Measurements from ENCODE around the gene HYDIN. TPM values are rescaled to one million over a fixed set of nuclear protein-coding genes. Genes with fewer than 3 reads are reported as not detected.

Gene HYDIN
- total and polyA plus RNA-seq, 12 donors = 0.26 to 5.1 (median 1.6) TPM

DNA sequence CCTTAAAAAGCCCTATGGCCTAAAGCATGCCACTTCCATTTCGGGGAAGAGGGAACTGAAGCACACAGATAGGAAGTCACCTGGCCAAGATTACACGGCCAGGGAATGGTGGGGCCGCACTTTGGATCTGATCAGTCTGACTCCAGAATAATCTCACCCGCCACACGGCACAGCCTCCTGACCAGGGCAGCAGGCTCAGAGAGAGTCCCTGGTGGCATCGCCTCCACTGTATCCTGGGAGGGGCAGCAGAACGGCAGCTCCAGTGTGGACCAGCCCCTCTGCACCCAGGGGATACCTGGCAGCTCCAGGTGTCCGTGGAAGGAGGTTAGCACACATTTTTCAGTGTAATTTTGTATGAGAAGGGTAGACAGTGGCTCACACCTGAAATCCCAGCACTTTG is 465.0 kb downstream of the HYDIN start:
- Histone ChIP-seq H3K27me3 (no peaks in the 10 kb centered on the region), H3K27ac (no peak overlapping the region), H3K36me3 (replicated peaks in 1 of 2) (peaks cover 0 to 24% of the 10 kb centered on the region in 2 donors), H3K9me3 (replicated peaks in 1 of 3) (no peaks in the 10 kb centered on the region), H3K4me3 (no peak overlapping the region), H3K4me1 (replicated peaks in 1 of 2) (peaks cover under 1 to 4% of the 10 kb centered on the region in 2 donors)
- 89 to 100% (median 96%) methylated on average over 1 to 8 of the region's 8 CpGs for WGBS, 4 donors
- DNase-seq = no peak
- intact Hi-C loops (cut with DNase I) = loop anchor here in 1 of 2 donors (10.0 kb wide), 1 partner anchor 231 kb away; no protein-coding TSS in a partner anchor
- TF ChIP-seq POLR2A (IDR thresholded peaks at IDR 0.05) = no peak
- TF ChIP-seq, protein P1, sequence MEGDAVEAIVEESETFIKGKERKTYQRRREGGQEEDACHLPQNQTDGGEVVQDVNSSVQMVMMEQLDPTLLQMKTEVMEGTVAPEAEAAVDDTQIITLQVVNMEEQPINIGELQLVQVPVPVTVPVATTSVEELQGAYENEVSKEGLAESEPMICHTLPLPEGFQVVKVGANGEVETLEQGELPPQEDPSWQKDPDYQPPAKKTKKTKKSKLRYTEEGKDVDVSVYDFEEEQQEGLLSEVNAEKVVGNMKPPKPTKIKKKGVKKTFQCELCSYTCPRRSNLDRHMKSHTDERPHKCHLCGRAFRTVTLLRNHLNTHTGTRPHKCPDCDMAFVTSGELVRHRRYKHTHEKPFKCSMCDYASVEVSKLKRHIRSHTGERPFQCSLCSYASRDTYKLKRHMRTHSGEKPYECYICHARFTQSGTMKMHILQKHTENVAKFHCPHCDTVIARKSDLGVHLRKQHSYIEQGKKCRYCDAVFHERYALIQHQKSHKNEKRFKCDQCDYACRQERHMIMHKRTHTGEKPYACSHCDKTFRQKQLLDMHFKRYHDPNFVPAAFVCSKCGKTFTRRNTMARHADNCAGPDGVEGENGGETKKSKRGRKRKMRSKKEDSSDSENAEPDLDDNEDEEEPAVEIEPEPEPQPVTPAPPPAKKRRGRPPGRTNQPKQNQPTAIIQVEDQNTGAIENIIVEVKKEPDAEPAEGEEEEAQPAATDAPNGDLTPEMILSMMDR (IDR thresholded peaks at IDR 0.05) = no peak

DNA sequence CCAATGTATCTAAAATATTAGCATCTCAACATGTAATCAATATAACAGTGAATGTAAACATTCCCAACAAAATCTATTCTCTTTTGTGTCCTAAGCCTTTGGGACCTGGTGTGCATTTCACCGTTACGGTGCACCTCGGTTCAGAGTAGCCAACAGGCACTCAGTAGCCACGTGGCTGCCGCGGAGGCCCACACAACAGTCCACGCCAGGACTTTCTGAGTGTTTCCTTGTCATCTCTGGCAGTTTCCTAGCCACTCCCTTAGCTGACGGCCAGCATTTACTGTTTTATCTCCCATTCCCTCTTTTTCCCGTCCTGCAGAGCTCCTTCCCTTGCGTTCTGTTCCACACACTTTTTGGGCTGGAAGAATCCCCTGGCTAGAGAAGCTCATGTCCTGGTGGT is 465.9 kb downstream of the HYDIN start:
- DNase-seq = no peak
- H3K36me3 ChIP-seq (replicated peaks in 1 of 2) = peaks cover 0 to 24% of the 10 kb centered on the region in 2 donors
- H3K27me3 ChIP-seq = no peaks in the 10 kb centered on the region
- 93 to 95% (median 94%) methylated on average over 10 of the region's 10 CpGs for WGBS, 4 donors
- H3K4me3 ChIP-seq = no peak overlapping the region
- intact Hi-C loops (cut with DNase I) = loop anchor here in 1 of 2 donors (10.0 kb wide), 1 partner anchor 230 kb away; no protein-coding TSS in a partner anchor
- H3K4me1 ChIP-seq (replicated peaks in 1 of 2) = peaks cover 0 to 4% of the 10 kb centered on the region in 2 donors
- H3K27ac ChIP-seq = no peak overlapping the region
- TF ChIP-seq POLR2A (IDR thresholded peaks at IDR 0.05) = no peak
- TF ChIP-seq, protein P1 (IDR thresholded peaks at IDR 0.05) = no peak
- H3K9me3 ChIP-seq (replicated peaks in 1 of 3) = no peaks in the 10 kb centered on the region

DNA sequence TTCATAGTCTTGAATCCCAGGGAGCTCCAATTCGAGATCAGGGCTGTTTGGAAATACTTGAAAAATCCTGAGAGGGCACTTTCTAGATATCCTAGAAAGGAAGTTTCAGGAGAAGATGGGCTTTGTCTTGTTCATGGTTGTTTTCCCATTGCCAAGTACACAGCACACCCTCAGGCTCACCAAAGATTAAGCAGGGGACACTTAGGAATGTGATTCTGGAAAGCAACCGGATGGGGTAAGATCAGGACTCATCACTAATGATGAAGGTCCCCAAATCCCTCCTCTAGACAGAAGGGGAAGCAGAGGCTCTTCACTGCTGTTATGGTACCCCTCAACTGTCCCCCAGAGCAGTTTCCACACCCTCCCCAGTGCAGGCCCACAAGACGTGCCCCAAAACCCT is 470.3 kb downstream of the HYDIN start:
- no peak overlapping the region for H3K4me3 ChIP-seq

DNA sequence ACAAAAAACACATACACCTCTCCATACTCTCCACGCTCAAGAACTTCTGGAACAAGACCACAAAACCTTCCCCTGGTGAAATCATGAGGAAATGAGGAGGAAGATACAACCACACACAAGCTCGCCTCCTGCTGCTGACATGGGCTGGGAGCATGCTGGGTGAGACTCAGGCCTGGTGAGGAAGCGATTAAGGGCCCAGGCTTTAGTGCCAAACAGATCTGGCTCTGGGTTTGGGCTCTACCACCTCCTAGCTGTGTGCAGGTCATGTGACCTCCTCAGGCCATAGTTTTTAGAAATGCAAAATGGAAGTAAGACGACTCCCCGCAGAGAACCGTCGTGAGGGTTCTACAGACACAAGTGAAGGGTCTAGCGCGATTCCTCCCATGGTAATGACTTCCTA is 470.9 kb downstream of the HYDIN start:
- no peaks in the 10 kb centered on the region for H3K27me3 ChIP-seq
- WGBS, 4 donors = 91 to 95% (median 93%) methylated on average over 9 of the region's 9 CpGs
- no peaks in the 10 kb centered on the region for H3K9me3 ChIP-seq (replicated peaks in 1 of 3)
- no peak for DNase-seq
- peaks cover 0 to 36% of the 10 kb centered on the region in 2 donors for H3K36me3 ChIP-seq (replicated peaks in 1 of 2)
- no peak overlapping the region for H3K27ac ChIP-seq
- intact Hi-C loops (cut with DNase I) = loop anchor here in 1 of 2 donors (5.0 to 10.0 kb wide), 2 partner anchors 77 to 225 kb away; no protein-coding TSS in a partner anchor
- TF ChIP-seq, protein P1 (IDR thresholded peaks at IDR 0.05) = no peak
- TF ChIP-seq POLR2A (IDR thresholded peaks at IDR 0.05) = no peak
- no peak overlapping the region for H3K4me3 ChIP-seq
- H3K4me1 ChIP-seq (replicated peaks in 1 of 2) = peaks cover 0 to 4% of the 10 kb centered on the region in 2 donors

More for the DNA sequence above, 470.3 kb downstream of the HYDIN start:
- H3K27me3 ChIP-seq = no peaks in the 10 kb centered on the region
- WGBS, 4 donors = 74 to 87% (median 84%) methylated on average over 3 of the region's 3 CpGs
- no peak for TF ChIP-seq POLR2A (IDR thresholded peaks at IDR 0.05)
- TF ChIP-seq, protein P1 (IDR thresholded peaks at IDR 0.05) = no peak
- H3K27ac ChIP-seq = peak overlapping the region in 3 of 5 donors; percentile 34 to 60 (median 52)
- H3K36me3 ChIP-seq (replicated peaks in 1 of 2) = peaks cover 0 to 36% of the 10 kb centered on the region in 2 donors
- no peak for DNase-seq
- H3K9me3 ChIP-seq (replicated peaks in 1 of 3) = no peaks in the 10 kb centered on the region
- H3K4me1 ChIP-seq (replicated peaks in 1 of 2) = peaks cover 0 to 4% of the 10 kb centered on the region in 2 donors
- intact Hi-C loops (cut with DNase I) = loop anchor here in 1 of 2 donors (10.0 kb wide), 1 partner anchor 225 kb away; no protein-coding TSS in a partner anchor

Measured in adrenal gland (tissue), 12 donors.